Smooth muscle cell (in vitro differentiated cells): ENCODE measurements around the gene ADAMTSL1. TPM values are rescaled to one million over a fixed set of nuclear protein-coding genes. Genes with fewer than 3 reads are reported as not detected.

ENCODE experiments used
- DNase-seq: peaks from one replicate; lab custom pipeline; 2025; ENCODE audit not compliant: unreplicated experiment; lab: John Stamatoyannopoulos, UW
- H2AFZ ChIP-seq: fragments of 200-600 bp; sonication (generic); 2 replicates; pipeline ENCODE4 v1.6.0; 2016; ENCODE audit warnings: antibody characterized with exemption, low read depth, mild to moderate bottlenecking
- H3F3A ChIP-seq: fragments of 200-600 bp; sonication (generic); 2 replicates; pipeline ENCODE4 v1.6.0; 2017; ENCODE audit warnings: antibody characterized with exemption, low read depth
- H3K27ac ChIP-seq: fragments of 200-600 bp; sonication (generic); 2 replicates; pipeline ENCODE4 v1.5.1; 2016; ENCODE audit warnings: low read depth, mild to moderate bottlenecking
- H3K27me3 ChIP-seq: fragments of 200-600 bp; sonication (generic); 2 replicates; pipeline ENCODE4 v1.6.1; 2016; ENCODE audit warnings: low read depth, mild to moderate bottlenecking
- H3K36me3 ChIP-seq: fragments of 200-600 bp; sonication (generic); 2 replicates; pipeline ENCODE4 v1.5.1; 2016; ENCODE audit warnings: low read depth
- H3K4me1 ChIP-seq: fragments of 200-600 bp; sonication (generic); 2 replicates; pipeline ENCODE4 v1.5.1; 2016; ENCODE audit warnings: low read depth
- H3K4me2 ChIP-seq: fragments of 200-600 bp; sonication (generic); 2 replicates; pipeline ENCODE4 v1.6.0; 2016; ENCODE audit warnings: mild to moderate bottlenecking
- H3K4me3 ChIP-seq: fragments of 200-600 bp; sonication (generic); 2 replicates; pipeline ENCODE4 v1.5.1; 2016; ENCODE audit warnings: mild to moderate bottlenecking
- H3K79me2 ChIP-seq: fragments of 200-600 bp; sonication (generic); 2 replicates; pipeline ENCODE4 v1.6.0; 2016; ENCODE audit warnings: low read depth, mild to moderate bottlenecking
- H3K9ac ChIP-seq: fragments of 200-600 bp; sonication (generic); 2 replicates; pipeline ENCODE4 v1.6.0; 2016; ENCODE audit warnings: low read depth
- H3K9me3 ChIP-seq: fragments of 200-600 bp; sonication (generic); replicated peaks from 2 replicates; pipeline ENCODE4 v1.5.1; 2016; ENCODE audit warnings: low read depth
- H4K20me1 ChIP-seq: fragments of 200-600 bp; sonication (generic); 2 replicates; pipeline ENCODE4 v1.6.0; 2016; ENCODE audit warnings: low read depth
- WGBS: methylation state at CpG from one replicate; pipeline ENCODE4 v1.1.7; 2016; ENCODE audit warnings: low lambda C conversion rate; 5-methylcytosine and 5-hydroxymethylcytosine counted together
- polyA plus RNA-seq: library from polyadenylated mRNA; unstranded; fragments of >200 nt; fragmentation: Nextera tagmentation; extraction: Ambion mirVana; gene quantifications from 2 replicates; pipeline ENCODE4 v1.2.1, GENCODE V29; 2016
- total RNA-seq: library from RNA; depleted of rRNA; stranded (reverse); fragments of >200 nt; gene quantifications from 2 replicates; pipeline ENCODE4 v1.2.3, GENCODE V29; 2014
- TF ChIP-seq, protein P1 (sequence below): fragments of 200-600 bp; sonication (generic); IDR thresholded peaks from 2 replicates; pipeline ENCODE4 v1.5.1; 2017; ENCODE audit warnings: borderline replicate concordance, mild to moderate bottlenecking, antibody characterized with exemption; ENCODE audit not compliant: insufficient read depth, poor library complexity, severe bottlenecking

ADAMTSL1 gene
- total and polyA plus RNA-seq, 2 experiments from 2014 or later = 4.3 to 4.4 TPM

GRCh38 chr9:18778147-18778546 lies 304.2 kb downstream of the ADAMTSL1 start:
- Histone ChIP-seq H3K79me2 (no peaks in the 10 kb centered on the region), H3K27me3 (no peaks in the 10 kb centered on the region), H3K27ac (no peak overlapping the region), H3K4me2 (no peak overlapping the region), H3K4me3 (no peak overlapping the region), H3K9me3 (no peaks in the 10 kb centered on the region), H2AFZ (no peak overlapping the region), H4K20me1 (no peaks in the 10 kb centered on the region), H3K4me1 (no peaks in the 10 kb centered on the region), H3K9ac (no peak overlapping the region), H3K36me3 (no peaks in the 10 kb centered on the region), H3F3A (no peaks in the 10 kb centered on the region)
- TF ChIP-seq, protein P1, sequence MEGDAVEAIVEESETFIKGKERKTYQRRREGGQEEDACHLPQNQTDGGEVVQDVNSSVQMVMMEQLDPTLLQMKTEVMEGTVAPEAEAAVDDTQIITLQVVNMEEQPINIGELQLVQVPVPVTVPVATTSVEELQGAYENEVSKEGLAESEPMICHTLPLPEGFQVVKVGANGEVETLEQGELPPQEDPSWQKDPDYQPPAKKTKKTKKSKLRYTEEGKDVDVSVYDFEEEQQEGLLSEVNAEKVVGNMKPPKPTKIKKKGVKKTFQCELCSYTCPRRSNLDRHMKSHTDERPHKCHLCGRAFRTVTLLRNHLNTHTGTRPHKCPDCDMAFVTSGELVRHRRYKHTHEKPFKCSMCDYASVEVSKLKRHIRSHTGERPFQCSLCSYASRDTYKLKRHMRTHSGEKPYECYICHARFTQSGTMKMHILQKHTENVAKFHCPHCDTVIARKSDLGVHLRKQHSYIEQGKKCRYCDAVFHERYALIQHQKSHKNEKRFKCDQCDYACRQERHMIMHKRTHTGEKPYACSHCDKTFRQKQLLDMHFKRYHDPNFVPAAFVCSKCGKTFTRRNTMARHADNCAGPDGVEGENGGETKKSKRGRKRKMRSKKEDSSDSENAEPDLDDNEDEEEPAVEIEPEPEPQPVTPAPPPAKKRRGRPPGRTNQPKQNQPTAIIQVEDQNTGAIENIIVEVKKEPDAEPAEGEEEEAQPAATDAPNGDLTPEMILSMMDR = no peak
- 82% methylated on average over 2 of the region's 2 CpGs for WGBS
- no peak for DNase-seq

- H4K20me1 ChIP-seq = no peaks in the 10 kb centered on the region
- no peaks in the 10 kb centered on the region for H3F3A ChIP-seq
- H3K4me3 ChIP-seq = no peak overlapping the region
- no peak overlapping the region for H3K4me2 ChIP-seq
- no peak overlapping the region for H3K27ac ChIP-seq
- WGBS = 91% methylated on average over 2 of the region's 2 CpGs
- TF ChIP-seq, protein P1 = no peak
- no peak for DNase-seq
- no peaks in the 10 kb centered on the region for H3K79me2 ChIP-seq
- no peaks in the 10 kb centered on the region for H3K9me3 ChIP-seq
- H3K9ac ChIP-seq = no peak overlapping the region
- no peaks in the 10 kb centered on the region for H3K27me3 ChIP-seq
- no peaks in the 10 kb centered on the region for H3K4me1 ChIP-seq
- H3K36me3 ChIP-seq = no peaks in the 10 kb centered on the region
- H2AFZ ChIP-seq = no peak overlapping the region
Measured at GRCh38 chr9:18778846-18779245, 304.9 kb downstream of the ADAMTSL1 start.

DNA sequence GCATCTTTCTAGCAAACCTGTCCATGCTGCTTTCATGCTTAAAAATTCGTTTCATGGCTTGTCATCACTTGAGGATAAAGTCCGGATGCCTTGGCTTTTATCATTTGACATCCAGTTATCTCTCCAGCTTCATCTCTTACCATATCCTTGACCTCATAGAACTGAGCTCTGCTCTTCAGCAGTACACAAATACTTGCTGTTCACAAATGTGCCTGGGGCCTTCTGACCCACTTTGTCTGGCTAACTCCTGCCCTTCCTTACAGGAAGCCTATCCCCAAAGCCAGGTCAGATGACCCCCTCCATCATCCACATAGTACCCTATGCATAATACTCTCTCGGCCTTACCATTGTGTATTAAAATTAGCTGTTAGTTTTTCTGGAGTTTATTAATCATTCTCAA lies 310.0 kb downstream of the ADAMTSL1 start:
- Histone ChIP-seq H3K4me1 (no peaks in the 10 kb centered on the region), H3K9me3 (no peaks in the 10 kb centered on the region), H3K4me2 (no peak overlapping the region), H2AFZ (no peak overlapping the region), H3K4me3 (no peak overlapping the region), H3K36me3 (no peaks in the 10 kb centered on the region), H3K9ac (no peak overlapping the region), H3K79me2 (no peaks in the 10 kb centered on the region), H3K27ac (no peak overlapping the region), H3K27me3 (no peaks in the 10 kb centered on the region), H3F3A (no peaks in the 10 kb centered on the region), H4K20me1 (no peaks in the 10 kb centered on the region)
- WGBS = 58% methylated on average over 3 of the region's 3 CpGs
- DNase-seq = no peak
- TF ChIP-seq, protein P1 = no peak

GRCh38 chr9:18785604-18786003 lies 311.7 kb downstream of the ADAMTSL1 start:
- no peak overlapping the region for H3K4me3 ChIP-seq
- no peaks in the 10 kb centered on the region for H3K4me1 ChIP-seq
- no peaks in the 10 kb centered on the region for H3K27me3 ChIP-seq
- H4K20me1 ChIP-seq = no peaks in the 10 kb centered on the region
- no peak overlapping the region for H3K27ac ChIP-seq
- H3F3A ChIP-seq = no peaks in the 10 kb centered on the region
- 90% methylated on average over 2 of the region's 2 CpGs for WGBS
- no peaks in the 10 kb centered on the region for H3K36me3 ChIP-seq
- no peak overlapping the region for H3K4me2 ChIP-seq
- H2AFZ ChIP-seq = no peak overlapping the region
- no peaks in the 10 kb centered on the region for H3K9me3 ChIP-seq
- H3K79me2 ChIP-seq = no peaks in the 10 kb centered on the region
- TF ChIP-seq, protein P1 = no peak
- H3K9ac ChIP-seq = no peak overlapping the region
- no peak for DNase-seq
